KMS-11 (cell line): ENCODE measurements around the gene NECAP2.

Source experiments
- H2AFZ ChIP-seq: fragments of 200-600 bp; sonication (generic); 2 replicates; pipeline ENCODE4 v1.6.1; 2016; ENCODE audit warnings: antibody characterized with exemption, mixed run types, low read depth
- H3K27ac ChIP-seq: fragments of 200-600 bp; sonication (generic); 2 replicates; pipeline ENCODE4 v1.6.1; 2016; ENCODE audit warnings: mild to moderate bottlenecking, mixed run types
- H3K27me3 ChIP-seq: fragments of 200-600 bp; sonication (generic); 2 replicates; pipeline ENCODE4 v1.6.1; 2017; ENCODE audit warnings: mild to moderate bottlenecking, low read depth, mixed run types, moderate library complexity; ENCODE audit not compliant: insufficient read depth
- H3K36me3 ChIP-seq: fragments of 200-600 bp; sonication (generic); 2 replicates; pipeline ENCODE4 v1.6.1; 2017; ENCODE audit warnings: mild to moderate bottlenecking, mixed run types; ENCODE audit not compliant: insufficient read depth
- H3K4me1 ChIP-seq: fragments of 200-600 bp; sonication (generic); 2 replicates; pipeline ENCODE4 v1.6.1; 2016; ENCODE audit warnings: mild to moderate bottlenecking, low read depth, mixed run types; ENCODE audit not compliant: poor library complexity, severe bottlenecking
- H3K4me2 ChIP-seq: fragments of 200-600 bp; sonication (generic); 2 replicates; pipeline ENCODE4 v1.7.0; 2016; ENCODE audit warnings: mild to moderate bottlenecking, mixed run types
- H3K4me3 ChIP-seq: fragments of 200-600 bp; sonication (generic); IDR thresholded peaks from 2 replicates; pipeline ENCODE4 v1.6.1; 2017; ENCODE audit warnings: low read depth, low read length, mixed read lengths; ENCODE audit not compliant: insufficient read depth
- H3K79me2 ChIP-seq: fragments of 200-600 bp; sonication (generic); 2 replicates; pipeline ENCODE4 v1.6.1; 2016; ENCODE audit warnings: low read depth, mixed run types; ENCODE audit not compliant: insufficient read depth
- H3K9ac ChIP-seq: fragments of 200-600 bp; sonication (generic); 2 replicates; pipeline ENCODE4 v1.6.1; 2016; ENCODE audit warnings: mild to moderate bottlenecking, mixed run types
- H4K20me1 ChIP-seq: fragments of 200-600 bp; sonication (generic); 2 replicates; pipeline ENCODE4 v1.6.1; 2016; ENCODE audit warnings: mild to moderate bottlenecking, mixed run types; ENCODE audit not compliant: insufficient read depth
- CTCF ChIP-seq: fragments of 200-600 bp; sonication (generic); conservative IDR thresholded peaks from 2 replicates; pipeline ENCODE4 v1.6.1; 2017; ENCODE audit warnings: low read depth, mild to moderate bottlenecking, antibody characterized with exemption, low read length, moderate library complexity, mixed read lengths

NECAP2 gene

DNA sequence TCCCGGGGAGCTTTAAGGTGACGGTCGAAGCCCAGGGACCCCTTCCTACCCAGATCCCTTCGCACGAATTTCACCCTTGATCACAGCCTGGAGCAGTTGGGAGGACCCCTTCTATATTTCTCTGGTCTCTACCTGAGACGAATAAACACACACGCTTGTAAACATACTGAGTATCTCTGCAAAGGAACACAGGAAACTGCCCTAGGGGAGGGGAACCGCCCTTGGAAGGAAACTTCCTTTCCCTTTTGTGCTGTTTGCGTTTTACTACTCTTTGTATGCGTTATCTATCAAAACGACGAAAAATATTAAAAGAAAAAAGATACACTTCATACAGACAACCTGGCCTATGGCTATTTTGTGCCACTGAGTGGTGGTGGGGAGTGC is 750 bp downstream of the NECAP2 start:
- Histone ChIP-seq H3K9ac (peak overlapping the region; percentile 76), H3K4me2 (peak overlapping the region; percentile 99), H3K36me3 (no peaks in the 10 kb centered on the region), H3K27me3 (no peaks in the 10 kb centered on the region), H3K4me3 (peak overlapping the region; percentile 80), H3K79me2 (peaks cover 49% of the 10 kb centered on the region), H2AFZ (peak overlapping the region; percentile 36; the same call in 1 of the 2 replicates), H4K20me1 (no peaks in the 10 kb centered on the region), H3K27ac (peak overlapping the region; percentile 81), H3K4me1 (peaks cover 69% of the 10 kb centered on the region)
- no peak for TF ChIP-seq CTCF

GRCh38 chr1:16442265-16442664 is 1.7 kb downstream of the NECAP2 start:
- no peak for TF ChIP-seq CTCF
- H3K27ac ChIP-seq, result peak overlapping the region; percentile 81; the same call in 1 of the 2 replicates
- H3K79me2 ChIP-seq, result peaks cover 49% of the 10 kb centered on the region
- peak overlapping the region; percentile 4 for H3K4me3 ChIP-seq
- H3K4me1 ChIP-seq, result peaks cover 69% of the 10 kb centered on the region
- H3K36me3 ChIP-seq, result no peaks in the 10 kb centered on the region
- H4K20me1 ChIP-seq, result no peaks in the 10 kb centered on the region
- no peak overlapping the region for H3K9ac ChIP-seq
- no peak overlapping the region for H2AFZ ChIP-seq
- no peaks in the 10 kb centered on the region for H3K27me3 ChIP-seq
- H3K4me2 ChIP-seq, result peak overlapping the region; percentile 99

DNA sequence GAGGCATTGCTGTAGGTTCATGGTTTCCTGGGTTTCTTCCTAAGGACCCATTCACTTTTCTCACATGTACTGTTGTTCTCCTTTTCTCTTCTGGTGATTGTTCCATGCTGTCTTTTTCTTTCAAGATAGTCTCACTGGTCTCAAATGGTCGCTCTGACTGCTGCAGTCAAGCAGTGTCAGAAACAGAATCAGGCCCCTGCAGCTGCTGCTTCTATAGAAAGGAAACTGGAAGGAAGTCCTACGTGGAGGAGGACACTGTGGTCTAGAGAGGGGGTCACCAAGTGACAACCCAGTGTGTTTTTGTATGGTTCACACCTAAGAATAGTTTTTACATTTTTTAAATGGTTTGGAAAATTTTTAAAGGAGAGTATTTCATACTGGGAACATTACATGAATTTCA is 2.4 kb downstream of the NECAP2 start:
- H3K27me3 ChIP-seq, result no peaks in the 10 kb centered on the region
- peak overlapping the region; percentile 81 for H3K27ac ChIP-seq
- H3K36me3 ChIP-seq, result no peaks in the 10 kb centered on the region
- H3K4me3 ChIP-seq, result no peak overlapping the region
- H2AFZ ChIP-seq, result no peak overlapping the region
- peak overlapping the region; percentile 99 for H3K4me2 ChIP-seq
- H3K9ac ChIP-seq, result no peak overlapping the region; the same call in 1 of the 2 replicates
- TF ChIP-seq CTCF, result no peak
- H4K20me1 ChIP-seq, result no peaks in the 10 kb centered on the region
- peaks cover 49% of the 10 kb centered on the region for H3K79me2 ChIP-seq
- peaks cover 68% of the 10 kb centered on the region for H3K4me1 ChIP-seq

DNA sequence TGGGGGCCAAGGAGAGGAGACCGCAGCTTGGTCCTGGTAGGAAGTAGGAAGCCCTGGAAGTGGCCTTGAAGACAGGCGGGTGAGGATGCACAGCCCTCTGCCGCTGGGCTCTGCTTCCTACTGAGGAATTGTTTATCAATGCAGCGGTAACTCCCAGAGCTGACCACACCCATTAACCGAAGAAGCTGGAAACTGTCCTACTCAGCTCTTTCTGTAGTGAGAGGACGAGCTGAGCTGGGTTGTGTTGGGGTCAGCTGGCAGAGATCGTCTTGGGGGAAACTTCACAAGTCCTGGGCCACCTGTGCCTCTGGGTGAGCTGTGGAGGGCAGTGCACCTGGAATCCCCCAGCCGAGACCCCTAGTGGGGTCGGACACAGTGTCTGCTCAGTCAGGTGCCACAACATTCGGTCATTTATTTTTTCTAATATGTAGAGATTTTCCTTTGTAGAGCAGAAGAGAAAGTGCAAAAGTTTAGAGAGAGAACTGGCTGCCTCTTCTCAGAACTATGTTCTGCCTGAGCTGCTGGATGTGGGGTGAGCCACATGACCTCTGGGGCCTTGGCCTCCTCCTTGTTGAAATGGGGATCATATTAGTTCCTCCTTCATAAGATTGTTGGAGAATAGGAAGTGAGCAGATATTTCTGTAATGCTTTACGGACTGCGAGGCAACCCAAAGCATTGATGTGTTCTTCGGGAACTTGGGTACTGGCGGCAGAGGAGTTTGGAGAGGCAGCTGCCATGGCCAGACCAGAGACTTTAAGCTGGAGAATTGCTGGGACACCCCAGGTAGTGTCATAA is 3.6 kb downstream of the NECAP2 start:
- peak overlapping the region; percentile 99 for H3K4me2 ChIP-seq
- H3K27ac ChIP-seq, result peak overlapping the region; percentile 81
- peaks cover 56% of the 10 kb centered on the region for H3K4me1 ChIP-seq
- H3K4me3 ChIP-seq, result no peak overlapping the region
- no peak overlapping the region for H2AFZ ChIP-seq
- H3K36me3 ChIP-seq, result no peaks in the 10 kb centered on the region
- peak overlapping the region; percentile 37; the same call in 1 of the 2 replicates for H3K9ac ChIP-seq
- peaks cover 49% of the 10 kb centered on the region for H3K79me2 ChIP-seq
- H3K27me3 ChIP-seq, result no peaks in the 10 kb centered on the region
- no peak for TF ChIP-seq CTCF
- no peaks in the 10 kb centered on the region for H4K20me1 ChIP-seq
